H9 (cell line): ENCODE results near the gene MSL1. TPM values are rescaled to one million over a fixed set of nuclear protein-coding genes. Genes with fewer than 3 reads are reported as not detected.

Experiments
- DNase-seq: peaks from one replicate; pipeline ENCODE4 v3.0.0-alpha.2; 2017
- H2AFZ ChIP-seq: one replicate; pipeline ENCODE4 v1.6.1; 2013; ENCODE audit warnings: mild to moderate bottlenecking, low read length, control low read depth, moderate library complexity
- H2AK5ac ChIP-seq: 2 replicates; pipeline ENCODE4 v1.6.1; 2013; ENCODE audit warnings: low read length, control low read depth, mixed read lengths; ENCODE audit not compliant: insufficient read length
- H2BK120ac ChIP-seq: one replicate; pipeline ENCODE4 v1.6.1; 2013; ENCODE audit warnings: low read depth, mild to moderate bottlenecking, low read length, control low read depth, inconsistent platforms; ENCODE audit not compliant: poor library complexity, severe bottlenecking
- H2BK12ac ChIP-seq: 2 replicates; pipeline ENCODE4 v1.6.1; 2013; ENCODE audit warnings: low read length, control low read depth, mixed read lengths, low read depth; ENCODE audit not compliant: insufficient read length
- H2BK15ac ChIP-seq: 2 replicates; pipeline ENCODE4 v1.6.1; 2013; ENCODE audit warnings: low read depth, low read length, control low read depth
- H2BK20ac ChIP-seq: one replicate; pipeline ENCODE4 v1.6.1; 2013; ENCODE audit warnings: low read depth, mild to moderate bottlenecking, low read length, control low read depth, inconsistent platforms; ENCODE audit not compliant: poor library complexity, severe bottlenecking
- H2BK5ac ChIP-seq: 2 replicates; pipeline ENCODE4 v1.6.1; 2013; ENCODE audit warnings: low read length, control low read depth, mixed read lengths; ENCODE audit not compliant: insufficient read length
- H3K14ac ChIP-seq: 2 replicates; pipeline ENCODE4 v1.6.1; 2013; ENCODE audit warnings: low read length, control low read depth; ENCODE audit not compliant: insufficient read depth
- H3K18ac ChIP-seq: 2 replicates; pipeline ENCODE4 v1.6.1; 2013; ENCODE audit warnings: low read depth, mild to moderate bottlenecking, mixed read lengths, low read length, control low read depth; ENCODE audit not compliant: insufficient read length
- H3K23ac ChIP-seq: 2 replicates; pipeline ENCODE4 v1.6.1; 2013; ENCODE audit warnings: low read length, control low read depth, mixed read lengths, low read depth; ENCODE audit not compliant: insufficient read length
- H3K23me2 ChIP-seq: 2 replicates; pipeline ENCODE4 v1.6.1; 2013; ENCODE audit warnings: low read depth, mild to moderate bottlenecking, mixed read lengths, low read length, control low read depth; ENCODE audit not compliant: insufficient read length, poor library complexity, severe bottlenecking
- H3K27ac ChIP-seq: 2 replicates; pipeline ENCODE4 v1.5.1; 2013; ENCODE audit warnings: low read length, control low read depth, mixed read lengths, low read depth; ENCODE audit not compliant: insufficient read length
- H3K27me3 ChIP-seq: 2 replicates; pipeline ENCODE4 v1.6.1; 2013; ENCODE audit warnings: low read length, control low read depth, inconsistent platforms; ENCODE audit not compliant: insufficient read depth
- H3K4ac ChIP-seq: 2 replicates; pipeline ENCODE4 v1.6.1; 2013; ENCODE audit warnings: low read depth, mild to moderate bottlenecking, control low read depth, inconsistent platforms, low read length, moderate library complexity
- H3K4me1 ChIP-seq: 2 replicates; pipeline ENCODE4 v1.6.1; 2013; ENCODE audit warnings: low read length, control low read depth, inconsistent platforms; ENCODE audit not compliant: insufficient read depth
- H3K4me2 ChIP-seq: 2 replicates; pipeline ENCODE4 v1.6.1; 2013; ENCODE audit warnings: low read length, control low read depth, mixed read lengths; ENCODE audit not compliant: insufficient read length, insufficient read depth
- H3K56ac ChIP-seq: 2 replicates; pipeline ENCODE4 v1.6.1; 2013; ENCODE audit warnings: low read depth, mild to moderate bottlenecking, mixed read lengths, low read length, control low read depth; ENCODE audit not compliant: insufficient read length
- H3K79me1 ChIP-seq: 2 replicates; pipeline ENCODE4 v1.6.1; 2013; ENCODE audit warnings: low read depth, mild to moderate bottlenecking, moderate library complexity, low read length, control low read depth, inconsistent platforms; ENCODE audit not compliant: insufficient read depth, poor library complexity, severe bottlenecking
- H3K79me2 ChIP-seq: 2 replicates; pipeline ENCODE4 v1.6.1; 2013; ENCODE audit warnings: low read length, control low read depth, inconsistent platforms; ENCODE audit not compliant: insufficient read depth
- H3K9ac ChIP-seq: 2 replicates; pipeline ENCODE4 v1.6.1; 2013; ENCODE audit warnings: low read length, control low read depth, mixed read lengths; ENCODE audit not compliant: insufficient read length; ENCODE audit errors: extremely low read depth
- H3K9me3 ChIP-seq: one replicate; pipeline ENCODE4 v1.6.1; 2013; ENCODE audit warnings: low read depth, low read length, inconsistent platforms; ENCODE audit not compliant: control insufficient read depth
- H3T11ph ChIP-seq: one replicate; pipeline ENCODE4 v1.6.1; 2013; ENCODE audit warnings: mild to moderate bottlenecking, low read length, control low read depth, inconsistent platforms
- H4K20me1 ChIP-seq: one replicate; pipeline ENCODE4 v1.6.1; 2013; ENCODE audit not compliant: control insufficient read depth, insufficient read length, insufficient read depth
- H4K5ac ChIP-seq: 2 replicates; pipeline ENCODE4 v1.6.1; 2013; ENCODE audit warnings: low read depth, mild to moderate bottlenecking, mixed read lengths, low read length, control low read depth; ENCODE audit not compliant: insufficient read length
- H4K8ac ChIP-seq: replicated peaks from 2 replicates; pipeline ENCODE4 v1.6.1; 2013; ENCODE audit warnings: low read length, control low read depth, mixed read lengths, low read depth; ENCODE audit not compliant: insufficient read length
- H4K91ac ChIP-seq: 2 replicates; pipeline ENCODE4 v1.6.1; 2013; ENCODE audit warnings: low read depth, mild to moderate bottlenecking, moderate library complexity, mixed read lengths, low read length, control low read depth; ENCODE audit not compliant: insufficient read length
- H3K27ac Mint-ChIP-seq, 3 experiments: 2 replicates in 2 of 3; 3 replicates in 1 of 3; pipeline ENCODE4 v1.8.0; 2020 to 2021; ENCODE audit warnings: mixed read lengths in 3 of 3, mild to moderate bottlenecking in 1 of 3, moderate library complexity in 1 of 3
- H3K27me3 Mint-ChIP-seq: 2 replicates; pipeline ENCODE4 v1.8.0; 2021; ENCODE audit warnings: low read depth, mild to moderate bottlenecking, moderate library complexity, mixed read lengths
- H3K36me3 Mint-ChIP-seq, 3 experiments: 2 replicates in 2 of 3; 3 replicates in 1 of 3; pipeline ENCODE4 v1.8.0; 2020 to 2021; ENCODE audit warnings: low read depth in 3 of 3, mixed read lengths in 3 of 3; ENCODE audit not compliant: insufficient read depth in 1 of 3
- H3K4me1 Mint-ChIP-seq, 2 experiments: 2 replicates each; pipeline ENCODE4 v1.8.0; 2020; ENCODE audit warnings: mixed read lengths in 2 of 2
- H3K4me3 Mint-ChIP-seq, 2 experiments: 2 replicates in 1 of 2; 3 replicates in 1 of 2; pipeline ENCODE4 v1.8.0; 2020 to 2021; ENCODE audit warnings: mild to moderate bottlenecking in 2 of 2, mixed read lengths in 2 of 2, moderate library complexity in 1 of 2
- H3K9me3 Mint-ChIP-seq, 2 experiments: 2 replicates in 1 of 2; 3 replicates in 1 of 2; pipeline ENCODE4 v1.8.0; 2020; ENCODE audit warnings: mild to moderate bottlenecking in 2 of 2, mixed read lengths in 2 of 2, moderate library complexity in 1 of 2
- WGBS: extraction: QIAGEN DNeasy Blood & Tissue Kit; methylation state at CpG from one replicate; pipeline ENCODE4 v1.1.7; 2013; ENCODE audit warnings: missing lambda C conversion rate, low lambda C conversion rate, mixed read lengths; ENCODE audit not compliant: insufficient read length; ENCODE audit errors: extremely low coverage; 5-methylcytosine and 5-hydroxymethylcytosine counted together
- total RNA-seq: library from RNA; stranded (reverse); gene quantifications from 2 replicates; pipeline ENCODE4 v1.2.1, GENCODE V29; 2021
- TF ChIP-seq, protein P1 (sequence below): fragments of 200-600 bp; sonication (generic); conservative IDR thresholded peaks from 3 replicates; pipeline ENCODE4 v1.8.0; 2021; ENCODE audit warnings: antibody characterized with exemption, mild to moderate bottlenecking

MSL1 gene
- total RNA-seq, 1 experiment from 2014 or later, result 105 TPM

DNA sequence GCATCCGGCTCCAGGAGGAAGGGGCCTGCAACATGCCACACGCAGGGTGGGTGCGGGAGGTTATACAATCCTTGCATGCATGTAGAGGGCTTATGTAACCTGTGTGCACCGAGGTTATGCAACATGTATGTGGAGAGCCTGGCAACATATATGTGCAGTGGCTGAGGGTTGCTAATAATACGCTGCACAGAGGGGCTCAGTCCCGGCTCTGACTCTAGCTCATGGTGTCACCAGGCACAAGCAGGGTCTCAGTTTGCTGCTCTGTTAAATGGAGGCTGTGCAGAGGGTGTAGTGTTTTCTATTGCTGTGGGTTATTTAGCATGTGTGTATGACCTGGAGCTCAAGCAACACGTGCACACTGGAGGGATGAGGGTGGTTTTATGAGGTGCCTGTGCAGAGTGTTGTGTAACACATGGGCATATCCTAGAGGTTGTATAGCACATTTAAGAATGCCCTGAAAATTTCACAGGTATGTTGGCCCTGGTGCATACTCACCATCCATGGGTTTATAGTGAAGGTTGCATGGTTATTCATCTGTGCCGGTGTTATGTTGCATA lies 45.8 kb upstream of the MSL1 start:
- Histone ChIP-seq H3K9me3 (no peaks in the 10 kb centered on the region), H3K79me1 (no peaks in the 10 kb centered on the region), H3K4ac (no peak overlapping the region), H2BK120ac (no peak overlapping the region), H3K18ac (no peak overlapping the region), H2BK20ac (no peak overlapping the region), H4K8ac (no peak overlapping the region), H3T11ph (no peak overlapping the region), H3K79me2 (no peaks in the 10 kb centered on the region), H3K56ac (no peak overlapping the region), H2BK5ac (no peak overlapping the region), H4K5ac (no peak overlapping the region), H3K23ac (no peak overlapping the region), H3K23me2 (no peaks in the 10 kb centered on the region), H3K14ac (no peak overlapping the region), H3K9ac (no peak overlapping the region), H3K4me2 (no peak overlapping the region), H4K20me1 (no peaks in the 10 kb centered on the region), H2AFZ (no peak overlapping the region), H4K91ac (no peak overlapping the region), H3K4me1 (peaks cover 4% of the 10 kb centered on the region; the same call in 1 of the 2 replicates), H2AK5ac (no peak overlapping the region), H2BK15ac (no peak overlapping the region), H3K27ac (no peak overlapping the region), H2BK12ac (no peak overlapping the region), H3K27me3 (no peaks in the 10 kb centered on the region)
- TF ChIP-seq, protein P1, sequence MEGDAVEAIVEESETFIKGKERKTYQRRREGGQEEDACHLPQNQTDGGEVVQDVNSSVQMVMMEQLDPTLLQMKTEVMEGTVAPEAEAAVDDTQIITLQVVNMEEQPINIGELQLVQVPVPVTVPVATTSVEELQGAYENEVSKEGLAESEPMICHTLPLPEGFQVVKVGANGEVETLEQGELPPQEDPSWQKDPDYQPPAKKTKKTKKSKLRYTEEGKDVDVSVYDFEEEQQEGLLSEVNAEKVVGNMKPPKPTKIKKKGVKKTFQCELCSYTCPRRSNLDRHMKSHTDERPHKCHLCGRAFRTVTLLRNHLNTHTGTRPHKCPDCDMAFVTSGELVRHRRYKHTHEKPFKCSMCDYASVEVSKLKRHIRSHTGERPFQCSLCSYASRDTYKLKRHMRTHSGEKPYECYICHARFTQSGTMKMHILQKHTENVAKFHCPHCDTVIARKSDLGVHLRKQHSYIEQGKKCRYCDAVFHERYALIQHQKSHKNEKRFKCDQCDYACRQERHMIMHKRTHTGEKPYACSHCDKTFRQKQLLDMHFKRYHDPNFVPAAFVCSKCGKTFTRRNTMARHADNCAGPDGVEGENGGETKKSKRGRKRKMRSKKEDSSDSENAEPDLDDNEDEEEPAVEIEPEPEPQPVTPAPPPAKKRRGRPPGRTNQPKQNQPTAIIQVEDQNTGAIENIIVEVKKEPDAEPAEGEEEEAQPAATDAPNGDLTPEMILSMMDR, result no peak
- H3K4me1 Mint-ChIP-seq, result peaks cover 30 to 47% of the 10 kb centered on the region in 2 experiments
- H3K9me3 Mint-ChIP-seq, result no peaks in the 10 kb centered on the region
- H3K4me3 Mint-ChIP-seq, result no peak overlapping the region
- H3K27ac Mint-ChIP-seq, result peak overlapping the region in 1 of 3 experiments; percentile 6; a peak in 3 of 7 replicates
- WGBS, result no CpG with 5 or more reads among the region's 8 CpGs
- no peaks in the 10 kb centered on the region; the same call in 1 of the 2 replicates for H3K27me3 Mint-ChIP-seq
- H3K36me3 Mint-ChIP-seq, result peaks cover 0 to 7% (median 4%) of the 10 kb centered on the region in 3 experiments; a peak in 2 of 7 replicates
- DNase-seq, result no peak
